B cell (primary cell): ENCODE measurements around the gene TMEM109. TPM values are rescaled to one million over a fixed set of nuclear protein-coding genes. Genes with fewer than 3 reads are reported as not detected.

Experiments used
- ATAC-seq: fragments of 200-7000 bp; cut with Tn5 transposase; one replicate; pipeline ENCODE4 v1.10.0; 2021; ENCODE audit warnings: low read depth, mild to moderate bottlenecking, moderate number of reproducible peaks, moderate library complexity
- CTCF ChIA-PET: fragments of 350-600 bp; sonication (Branson Sonifier 250); formaldehyde crosslinking; loops from one replicate; lab custom pipeline; 2021; ENCODE audit warnings: antibody characterized with exemption, inconsistent platforms; lab: Charles Lee
- POLR2A ChIA-PET: fragments of 350-600 bp; sonication (Branson Sonifier 250); formaldehyde crosslinking; loops from one replicate; lab custom pipeline; 2021; ENCODE audit warnings: antibody characterized with exemption; lab: Charles Lee
- DNase-seq: peaks from one replicate; pipeline ENCODE4 v3.0.0; 2013
- H2AFZ ChIP-seq: 2 replicates; pipeline ENCODE4 v1.6.1; 2012; ENCODE audit warnings: mild to moderate bottlenecking, low read depth, low read length; ENCODE audit not compliant: insufficient read depth, poor library complexity, severe bottlenecking
- H3K27ac ChIP-seq, 2 donors: 1 replicate in 1 of 2; 2 replicates in 1 of 2; pipeline ENCODE4 v1.5.1; 2012 to 2013; ENCODE audit warnings: low read length in 2 of 2, mild to moderate bottlenecking in 2 of 2, moderate library complexity in 1 of 2
- H3K27me3 ChIP-seq, 4 experiments: fragments of 200-600 bp in 1 of 4; sonication (generic) in 1 of 4; replicated peaks in 1 of 4; 1 replicate in 2 of 4; 2 replicates in 2 of 4; pipeline versions ENCODE4 v1.6.1 to v1.7.0; 2013 to 2016; ENCODE audit warnings: low read length in 3 of 4, mild to moderate bottlenecking in 2 of 4, mixed read lengths in 1 of 4, moderate library complexity in 1 of 4; ENCODE audit not compliant: insufficient read depth in 4 of 4, control insufficient read depth in 3 of 4; ENCODE audit errors: control extremely low read depth in 1 of 4
- H3K36me3 ChIP-seq, 2 experiments: replicated peaks in 1 of 2; 1 replicate in 1 of 2; 2 replicates in 1 of 2; pipeline versions ENCODE4 v1.6.1 to v1.7.1; 2013; ENCODE audit warnings: low read length in 1 of 2; ENCODE audit not compliant: insufficient read depth in 2 of 2, control insufficient read depth in 1 of 2; ENCODE audit errors: control extremely low read depth in 1 of 2, extremely low read depth in 1 of 2
- H3K4me1 ChIP-seq, 2 donors: fragments of 200-600 bp in 1 of 2; sonication (generic) in 1 of 2; 1 replicate in 1 of 2; 2 replicates in 1 of 2; pipeline versions ENCODE4 v1.5.1 to v1.6.1; 2013 to 2017; ENCODE audit warnings: low read length in 2 of 2; ENCODE audit not compliant: control insufficient read depth in 2 of 2, insufficient read depth in 2 of 2
- H3K4me2 ChIP-seq: replicated peaks from 2 replicates; pipeline ENCODE3; 2012; ENCODE audit warnings: mild to moderate bottlenecking, low read depth, low read length; ENCODE audit not compliant: poor library complexity, severe bottlenecking
- H3K4me3 ChIP-seq, 5 experiments: fragments of 200-600 bp in 1 of 5; sonication (generic) in 1 of 5; 1 replicate in 3 of 5; 2 replicates in 2 of 5; pipeline versions ENCODE4 v1.5.1 to v1.7.0; 2011 to 2016; ENCODE audit warnings: low read length in 4 of 5, mild to moderate bottlenecking in 4 of 5, low read depth in 2 of 5, control low read depth in 1 of 5, moderate library complexity in 1 of 5; ENCODE audit not compliant: insufficient read depth in 1 of 5; ENCODE audit errors: control extremely low read depth in 1 of 5, extremely low read depth in 1 of 5
- H3K79me2 ChIP-seq: fragments of 200-600 bp; sonication (generic); one replicate; pipeline ENCODE4 v1.6.0; 2016; ENCODE audit warnings: low read length; ENCODE audit not compliant: control insufficient read depth, insufficient read depth
- H3K9ac ChIP-seq: fragments of 200-600 bp; sonication (generic); 2 replicates; pipeline ENCODE4 v1.6.1; 2017; ENCODE audit warnings: mild to moderate bottlenecking, low read length, moderate library complexity
- H3K9me3 ChIP-seq, 3 donors: one replicate each; pipeline versions ENCODE4 v1.6.1 to v1.7.1; 2013; ENCODE audit warnings: low read length in 2 of 3; ENCODE audit not compliant: control insufficient read depth in 2 of 3, insufficient read depth in 1 of 3; ENCODE audit errors: control extremely low read depth in 1 of 3
- H4K20me1 ChIP-seq: 2 replicates; pipeline ENCODE4 v1.6.0; 2012; ENCODE audit warnings: mild to moderate bottlenecking, low read length; ENCODE audit not compliant: insufficient read depth, control insufficient read depth, poor library complexity, severe bottlenecking
- H3K27ac Mint-ChIP-seq: one replicate; pipeline ENCODE4 v1.8.0; 2021; ENCODE audit warnings: mixed read lengths
- H3K27me3 Mint-ChIP-seq: one replicate; pipeline ENCODE4 v1.8.0; 2021; ENCODE audit warnings: mixed read lengths
- H3K4me1 Mint-ChIP-seq: one replicate; pipeline ENCODE4 v1.8.0; 2021; ENCODE audit warnings: mixed read lengths
- H3K4me3 Mint-ChIP-seq: one replicate; pipeline ENCODE4 v1.8.0; 2021; ENCODE audit warnings: mixed read lengths
- H3K9me3 Mint-ChIP-seq: one replicate; pipeline ENCODE4 v1.8.0; 2022; ENCODE audit warnings: mixed read lengths; ENCODE audit not compliant: insufficient read depth
- CTCF ChIP-seq: fragments of 200-600 bp; IDR thresholded peaks from one replicate; pipeline ENCODE4 v1.8.0; 2022; ENCODE audit warnings: antibody characterized with exemption, mild to moderate bottlenecking
- EZH2 ChIP-seq: IDR thresholded peaks from 2 replicates; pipeline ENCODE4 v1.6.1; 2012; ENCODE audit warnings: borderline replicate concordance, low read depth, mild to moderate bottlenecking, moderate library complexity, low read length; ENCODE audit not compliant: insufficient read depth, poor library complexity, severe bottlenecking
- WGBS: methylation state at CpG from one replicate; pipeline ENCODE4 v1.1.5; 2013; ENCODE audit warnings: missing lambda C conversion rate; ENCODE audit not compliant: insufficient coverage; 5-methylcytosine and 5-hydroxymethylcytosine counted together
- intact Hi-C: fragments of 100-400 bp; cut with micrococcal nuclease; formaldehyde crosslinking; loops from one replicate; pipeline ENCODE4 v1.10.0; 2022
- polyA plus RNA-seq: library from polyadenylated mRNA; depleted of rRNA; stranded (reverse); fragments of >200 nt; gene quantifications from 2 replicates; pipeline ENCODE4 v1.2.3, GENCODE V29; 2012
- total RNA-seq, 2 donors: library from RNA; stranded (reverse); fragments of 120-200 nt in 1 of 2; gene quantifications; 1 replicate in 1 of 2; 2 replicates in 1 of 2; pipeline versions ENCODE4 v1.2.3 to v1.2.4, GENCODE V29; 2013 to 2022

The TMEM109 gene
- total and polyA plus RNA-seq, 2 donors (not counting 1 experiment from before 2014, with no cell fraction given): 32.0 to 99.4 TPM

- WGBS: no CpG with 5 or more reads among the region's 1 CpG
- POLR2A ChIA-PET: interaction anchor here (0.6 to 8.3 kb wide), 2 partner anchors 13 to 1867 kb away, joined by 3 to 96 read pairs; no protein-coding TSS in a partner anchor
These were observed 5.4 kb downstream of the TMEM109 start for GRCh38 chr11:60919320-60919719.

More at GRCh38 chr11:60919320-60919719, 5.4 kb downstream of the TMEM109 start:
- H2AFZ ChIP-seq: no peak overlapping the region
- H3K27me3 Mint-ChIP-seq: no peaks in the 10 kb centered on the region
- H3K4me3 ChIP-seq: no peak overlapping the region
- intact Hi-C loops: loop anchor here (5.0 to 10.0 kb wide), 3 partner anchors 435 to 1255 kb away; partner anchors contain the start of genes FTH1 and PATL1
- H4K20me1 ChIP-seq: peaks cover 78% of the 10 kb centered on the region
- no peak overlapping the region for H3K9ac ChIP-seq
- CTCF ChIA-PET: interaction anchor here (0.6 to 11.8 kb wide), 11 partner anchors 10 to 612 kb away, joined by 3 to 129 read pairs (median 4); partner anchors contain the start of gene PRPF19
- H3K27ac ChIP-seq: peak overlapping the region in 1 of 2 donors; percentile 16
- H3K4me1 Mint-ChIP-seq: peaks cover 66% of the 10 kb centered on the region
- peak overlapping the region; percentile 53 for H3K4me2 ChIP-seq
- peak overlapping the region; percentile 85 for H3K27ac Mint-ChIP-seq
- H3K9me3 Mint-ChIP-seq: no peaks in the 10 kb centered on the region
- peak; percentile 56 for DNase-seq
- H3K4me3 Mint-ChIP-seq: peak overlapping the region; percentile 69
- peaks cover 0 to 17% (median 5%) of the 10 kb centered on the region in 4 experiments for H3K27me3 ChIP-seq
- peaks cover 66% of the 10 kb centered on the region for H3K79me2 ChIP-seq
- no peaks in the 10 kb centered on the region for H3K9me3 ChIP-seq
- peaks cover 0 to 43% of the 10 kb centered on the region in 2 experiments for H3K36me3 ChIP-seq
- TF ChIP-seq CTCF (no peak), EZH2 (no peak)
- peaks cover 52 to 63% of the 10 kb centered on the region in 2 donors for H3K4me1 ChIP-seq
- ATAC-seq: no peak
